Measurements from ENCODE around the gene DRC1.
"Not testable (repeated sequence)": the region's sequence is repeated elsewhere in the genome, so short reads cannot be mapped to it uniquely, and the experiment has no call there.

DRC1 gene

GRCh38 chr2:26363323-26363722 lies 38.4 kb upstream of the DRC1 start:
- TF ChIP-seq CTCF (IDR thresholded peaks at IDR 0.05; ENCODE audit: control insufficient read depth, extremely low read depth, insufficient read depth) = no peak
- peak; percentile 54 for DNase-seq (ENCODE audit: low read depth)
- no peak overlapping the region for H3K4me3 ChIP-seq (ENCODE audit: low read depth, low read length)

- no peak overlapping the region for H3K4me3 ChIP-seq (ENCODE audit: low read depth, low read length)
- DNase-seq (ENCODE audit: low read depth) = no peak
- no peak for TF ChIP-seq CTCF (IDR thresholded peaks at IDR 0.05; ENCODE audit: control insufficient read depth, extremely low read depth, insufficient read depth)
These were observed 37.8 kb upstream of the DRC1 start for GRCh38 chr2:26363958-26364357.

GRCh38 chr2:26364669-26365068 lies 37.1 kb upstream of the DRC1 start:
- TF ChIP-seq CTCF (IDR thresholded peaks at IDR 0.05; ENCODE audit: control insufficient read depth, extremely low read depth, insufficient read depth) = no peak
- DNase-seq (ENCODE audit: low read depth) = no peak

GRCh38 chr2:26366957-26367356 lies 34.8 kb upstream of the DRC1 start:
- no peak for TF ChIP-seq CTCF (IDR thresholded peaks at IDR 0.05; ENCODE audit: control insufficient read depth, extremely low read depth, insufficient read depth)
- no peak for DNase-seq (ENCODE audit: low read depth)

More at GRCh38 chr2:26364669-26365068, 37.1 kb upstream of the DRC1 start:
- no peak overlapping the region for H3K4me3 ChIP-seq (ENCODE audit: low read depth, low read length)

GRCh38 chr2:26369664-26370063 lies 32.1 kb upstream of the DRC1 start:
- DNase-seq (ENCODE audit: low read depth); H3K4me3 ChIP-seq (ENCODE audit: low read depth, low read length): not testable (repeated sequence)

More at GRCh38 chr2:26366957-26367356, 34.8 kb upstream of the DRC1 start:
- H3K4me3 ChIP-seq (ENCODE audit: low read depth, low read length) = no peak overlapping the region

- DNase-seq (ENCODE audit: low read depth); H3K4me3 ChIP-seq (ENCODE audit: low read depth, low read length): not testable (repeated sequence)
These were observed 30.8 kb upstream of the DRC1 start for GRCh38 chr2:26370909-26371308.

GRCh38 chr2:26376799-26377198 lies 24.9 kb upstream of the DRC1 start:
- no peak overlapping the region for H3K4me3 ChIP-seq (ENCODE audit: low read depth, low read length)
- no peak for TF ChIP-seq CTCF (IDR thresholded peaks at IDR 0.05; ENCODE audit: control insufficient read depth, extremely low read depth, insufficient read depth)
- DNase-seq (ENCODE audit: low read depth) = no peak

- no peak for TF ChIP-seq CTCF (IDR thresholded peaks at IDR 0.05; ENCODE audit: control insufficient read depth, extremely low read depth, insufficient read depth)
- DNase-seq (ENCODE audit: low read depth) = peak; percentile 26
These were observed 21.4 kb upstream of the DRC1 start for GRCh38 chr2:26380281-26380680.

More at GRCh38 chr2:26380281-26380680, 21.4 kb upstream of the DRC1 start:
- no peak overlapping the region; the same call in 1 of the 2 replicates for H3K4me3 ChIP-seq (ENCODE audit: low read depth, low read length)

All from LNCaP clone FGC (cell line).